ENCODE results near the gene TPM2.

TPM2 gene

GRCh38 chr9:35696520-35697215, 6.9 kb upstream of the TPM2 start:
- DNase-seq (ENCODE audit: low read depth), result peak; percentile 37

- DNase-seq (ENCODE audit: low read depth), result no peak
Measured at GRCh38 chr9:35695943-35696401, 6.2 kb upstream of the TPM2 start.

- DNase-seq (ENCODE audit: low read depth), result no peak
Measured at GRCh38 chr9:35691757-35692301, 2.1 kb upstream of the TPM2 start.

- no peak for DNase-seq (ENCODE audit: low read depth)
Measured at GRCh38 chr9:35691334-35691650, 1.6 kb upstream of the TPM2 start.

GRCh38 chr9:35690614-35691333, 1.0 kb upstream of the TPM2 start:
- no peak for DNase-seq (ENCODE audit: low read depth)

- no peak for DNase-seq (ENCODE audit: low read depth)
Measured at GRCh38 chr9:35690294-35690613, 529 bp upstream of the TPM2 start.

- DNase-seq (ENCODE audit: low read depth), result no peak
Measured at GRCh38 chr9:35688558-35689541, 875 bp downstream of the TPM2 start.

GRCh38 chr9:35687972-35688557, 1.7 kb downstream of the TPM2 start:
- no peak for DNase-seq (ENCODE audit: low read depth)

- DNase-seq (ENCODE audit: low read depth), result no peak
Measured at GRCh38 chr9:35687306-35687705, 2.4 kb downstream of the TPM2 start.

- DNase-seq (ENCODE audit: low read depth), result no peak
Measured at GRCh38 chr9:35686222-35687203, 3.2 kb downstream of the TPM2 start.

GRCh38 chr9:35685506-35685905, 4.2 kb downstream of the TPM2 start:
- DNase-seq (ENCODE audit: low read depth), result no peak

GRCh38 chr9:35684921-35685320, 4.8 kb downstream of the TPM2 start:
- DNase-seq (ENCODE audit: low read depth), result no peak

GRCh38 chr9:35683323-35683722, 6.4 kb downstream of the TPM2 start:
- DNase-seq (ENCODE audit: low read depth), result no peak

GRCh38 chr9:35682520-35683315, 7.0 kb downstream of the TPM2 start:
- no peak for DNase-seq (ENCODE audit: low read depth)

GRCh38 chr9:35682051-35682450, 7.7 kb downstream of the TPM2 start:
- no peak for DNase-seq (ENCODE audit: low read depth)

- no peak for DNase-seq (ENCODE audit: low read depth)
Measured at GRCh38 chr9:35681341-35682002, 8.3 kb downstream of the TPM2 start.

- no peak for DNase-seq (ENCODE audit: low read depth)
Measured at GRCh38 chr9:35680331-35681105, 9.2 kb downstream of the TPM2 start.

- DNase-seq (ENCODE audit: low read depth), result no peak
Measured at GRCh38 chr9:35679766-35680330, 9.9 kb downstream of the TPM2 start.
